Mesendoderm (in vitro differentiated cells): ENCODE measurements around the gene IMMP2L.

Source experiments
- DNase-seq: peaks from one replicate; pipeline ENCODE4 v3.0.0; 2013
- H2AK5ac ChIP-seq: 2 replicates; pipeline ENCODE4 v1.6.1; 2013; ENCODE audit warnings: low read length, inconsistent platforms
- H2BK120ac ChIP-seq: 2 replicates; pipeline ENCODE4 v1.6.1; 2013; ENCODE audit warnings: low read depth, mild to moderate bottlenecking, low read length, moderate library complexity, mixed read lengths
- H2BK15ac ChIP-seq: replicated peaks from 2 replicates; pipeline ENCODE4 v1.6.1; 2013; ENCODE audit warnings: low read depth, mild to moderate bottlenecking, moderate library complexity
- H2BK5ac ChIP-seq: 2 replicates; pipeline ENCODE4 v1.6.1; 2013; ENCODE audit warnings: low read length, inconsistent platforms
- H3K18ac ChIP-seq: 2 replicates; pipeline ENCODE4 v1.6.1; 2013; ENCODE audit warnings: mild to moderate bottlenecking, low read length, mixed read lengths
- H3K23ac ChIP-seq: one replicate; pipeline ENCODE4 v1.6.1; 2013; ENCODE audit warnings: low read length
- H3K27ac ChIP-seq: 2 replicates; pipeline ENCODE4 v1.5.1; 2013; ENCODE audit warnings: low read depth, mild to moderate bottlenecking, inconsistent platforms, low read length, moderate library complexity
- H3K27me3 ChIP-seq: 2 replicates; pipeline ENCODE4 v1.6.1; 2013; ENCODE audit warnings: low read length, control low read depth, mild to moderate bottlenecking, inconsistent platforms; ENCODE audit not compliant: insufficient read depth, poor library complexity
- H3K36me3 ChIP-seq: 2 replicates; pipeline ENCODE4 v1.6.1; 2013; ENCODE audit warnings: low read length, inconsistent platforms; ENCODE audit not compliant: control insufficient read depth, insufficient read depth
- H3K4ac ChIP-seq: one replicate; pipeline ENCODE4 v1.6.1; 2013; ENCODE audit warnings: low read depth, mild to moderate bottlenecking, low read length, moderate library complexity
- H3K4me1 ChIP-seq: 2 replicates; pipeline ENCODE4 v1.6.1; 2013; ENCODE audit warnings: low read depth, low read length, inconsistent platforms; ENCODE audit not compliant: control insufficient read depth
- H3K4me2 ChIP-seq: 2 replicates; pipeline ENCODE4 v1.6.1; 2013; ENCODE audit warnings: low read length
- H3K4me3 ChIP-seq: 2 replicates; pipeline ENCODE4 v1.5.1; 2013; ENCODE audit warnings: mild to moderate bottlenecking, low read length
- H3K56ac ChIP-seq: one replicate; pipeline ENCODE4 v1.6.1; 2013; ENCODE audit warnings: low read length
- H3K79me1 ChIP-seq: 2 replicates; pipeline ENCODE4 v1.6.1; 2013; ENCODE audit warnings: low read length, inconsistent platforms
- H3K79me2 ChIP-seq: 2 replicates; pipeline ENCODE4 v1.6.1; 2013; ENCODE audit warnings: mild to moderate bottlenecking, low read length; ENCODE audit not compliant: control insufficient read depth, insufficient read depth
- H3K9ac ChIP-seq: 2 replicates; pipeline ENCODE4 v1.6.1; 2013; ENCODE audit warnings: low read length, inconsistent platforms
- H4K5ac ChIP-seq: one replicate; pipeline ENCODE4 v1.6.1; 2013; ENCODE audit warnings: low read length
- H4K8ac ChIP-seq: one replicate; pipeline ENCODE4 v1.6.1; 2013; ENCODE audit warnings: low read depth, mild to moderate bottlenecking, control low read depth, low read length, moderate library complexity
- WGBS: extraction: QIAGEN DNeasy Blood & Tissue Kit; methylation state at CpG from one replicate; pipeline ENCODE4 v1.1.7; 2013; ENCODE audit warnings: low lambda C conversion rate, missing lambda C conversion rate; ENCODE audit not compliant: insufficient coverage; ENCODE audit errors: extremely low coverage; 5-methylcytosine and 5-hydroxymethylcytosine counted together

IMMP2L gene

GRCh38 chr7:111094419-111094818 lies 467.9 kb downstream of the IMMP2L start:
- no peak overlapping the region for H3K27ac ChIP-seq
- no peak overlapping the region for H3K4me3 ChIP-seq
- H3K23ac ChIP-seq, result no peak overlapping the region
- H2BK120ac ChIP-seq, result no peak overlapping the region
- no peak overlapping the region for H3K4ac ChIP-seq
- no peak overlapping the region for H3K4me2 ChIP-seq
- H4K8ac ChIP-seq, result no peak overlapping the region
- no peaks in the 10 kb centered on the region for H3K79me1 ChIP-seq
- H4K5ac ChIP-seq, result no peak overlapping the region
- H2BK15ac ChIP-seq, result no peak overlapping the region
- no peak overlapping the region for H2BK5ac ChIP-seq
- peaks cover 16% of the 10 kb centered on the region for H3K4me1 ChIP-seq
- no peak overlapping the region for H3K56ac ChIP-seq
- H3K9ac ChIP-seq, result no peak overlapping the region
- WGBS, result no CpG with 5 or more reads among the region's 1 CpG
- no peak overlapping the region for H3K18ac ChIP-seq
- DNase-seq, result no peak
- no peaks in the 10 kb centered on the region for H3K79me2 ChIP-seq
- no peak overlapping the region for H2AK5ac ChIP-seq
- H3K27me3 ChIP-seq, result no peaks in the 10 kb centered on the region
- H3K36me3 ChIP-seq, result no peaks in the 10 kb centered on the region

- no CpG with 5 or more reads among the region's 4 CpGs for WGBS
- peak overlapping the region; percentile 7 for H2BK15ac ChIP-seq
- H3K56ac ChIP-seq, result no peak overlapping the region
- H2BK120ac ChIP-seq, result no peak overlapping the region
- no peaks in the 10 kb centered on the region for H3K36me3 ChIP-seq
- H3K4ac ChIP-seq, result no peak overlapping the region
- H2BK5ac ChIP-seq, result no peak overlapping the region
- H3K4me3 ChIP-seq, result no peak overlapping the region
- no peak overlapping the region for H3K27ac ChIP-seq
- no peak overlapping the region for H3K9ac ChIP-seq
- H4K8ac ChIP-seq, result no peak overlapping the region
- H3K79me2 ChIP-seq, result no peaks in the 10 kb centered on the region
- no peak overlapping the region for H4K5ac ChIP-seq
- no peak overlapping the region for H3K18ac ChIP-seq
- H3K4me1 ChIP-seq, result peaks cover 16% of the 10 kb centered on the region
- DNase-seq, result no peak
- no peak overlapping the region for H3K4me2 ChIP-seq
- H3K27me3 ChIP-seq, result no peaks in the 10 kb centered on the region
- no peak overlapping the region for H2AK5ac ChIP-seq
- no peak overlapping the region for H3K23ac ChIP-seq
- no peaks in the 10 kb centered on the region for H3K79me1 ChIP-seq
Observed at GRCh38 chr7:111093496-111093895, 468.8 kb downstream of the IMMP2L start.

GRCh38 chr7:111092406-111093236 lies 469.7 kb downstream of the IMMP2L start:
- no peak overlapping the region for H2BK15ac ChIP-seq
- no peak for DNase-seq
- no peaks in the 10 kb centered on the region for H3K36me3 ChIP-seq
- no peak overlapping the region for H2BK5ac ChIP-seq
- no peak overlapping the region for H3K56ac ChIP-seq
- H2BK120ac ChIP-seq, result no peak overlapping the region
- peaks cover 16% of the 10 kb centered on the region for H3K4me1 ChIP-seq
- no peak overlapping the region for H3K4me3 ChIP-seq
- WGBS, result no CpG with 5 or more reads among the region's 2 CpGs
- H3K23ac ChIP-seq, result no peak overlapping the region
- H3K27me3 ChIP-seq, result no peaks in the 10 kb centered on the region
- no peak overlapping the region for H3K27ac ChIP-seq
- H3K79me1 ChIP-seq, result no peaks in the 10 kb centered on the region
- H4K8ac ChIP-seq, result no peak overlapping the region
- H3K4me2 ChIP-seq, result no peak overlapping the region
- no peak overlapping the region for H2AK5ac ChIP-seq
- H3K4ac ChIP-seq, result no peak overlapping the region
- H4K5ac ChIP-seq, result no peak overlapping the region
- no peaks in the 10 kb centered on the region for H3K79me2 ChIP-seq
- H3K18ac ChIP-seq, result no peak overlapping the region
- H3K9ac ChIP-seq, result no peak overlapping the region

- Histone ChIP-seq H3K9ac (peak overlapping the region; percentile 20), H4K5ac (no peak overlapping the region), H3K18ac (no peak overlapping the region), H2AK5ac (no peak overlapping the region), H2BK5ac (no peak overlapping the region), H4K8ac (peak overlapping the region; percentile 56), H3K79me2 (no peaks in the 10 kb centered on the region), H3K27me3 (no peaks in the 10 kb centered on the region), H3K4ac (no peak overlapping the region), H2BK15ac (no peak overlapping the region), H3K36me3 (no peaks in the 10 kb centered on the region), H3K4me2 (no peak overlapping the region), H3K4me3 (no peak overlapping the region), H3K23ac (no peak overlapping the region), H3K79me1 (no peaks in the 10 kb centered on the region), H3K56ac (no peak overlapping the region), H3K4me1 (peaks cover 16% of the 10 kb centered on the region), H2BK120ac (no peak overlapping the region), H3K27ac (no peak overlapping the region)
- no CpG with 5 or more reads among the region's 3 CpGs for WGBS
- DNase-seq, result peak; percentile 40
Observed at GRCh38 chr7:111091593-111092358, 470.5 kb downstream of the IMMP2L start.

- Histone ChIP-seq H3K56ac (no peak within 1 kb of the TSS), H3K18ac (peak within 1 kb of the TSS; percentile 45), H3K79me2 (no peaks in the 10 kb centered on the region), H3K36me3 (no peaks in the 10 kb centered on the region), H3K23ac (no peak within 1 kb of the TSS), H4K5ac (no peak within 1 kb of the TSS), H3K4me3 (no peak within 1 kb of the TSS), H3K27me3 (no peaks in the 10 kb centered on the region), H3K27ac (no peak within 1 kb of the TSS), H2BK15ac (no peak within 1 kb of the TSS), H2BK5ac (no peak within 1 kb of the TSS), H3K4me1 (peaks cover 16% of the 10 kb centered on the region), H3K4ac (no peak within 1 kb of the TSS), H3K4me2 (no peak within 1 kb of the TSS), H2BK120ac (no peak within 1 kb of the TSS), H3K9ac (peak within 1 kb of the TSS; percentile 20), H3K79me1 (no peaks in the 10 kb centered on the region), H4K8ac (peak within 1 kb of the TSS; percentile 56), H2AK5ac (no peak within 1 kb of the TSS)
- WGBS, result no CpG with 5 or more reads among the region's 6 CpGs
- DNase-seq, result no peak
Observed at GRCh38 chr7:111090846-111091245, 471.4 kb downstream of the IMMP2L start, which contains the start of gene LRRN3. Gene LRRN3, plus strand, starts transcription at chr7:111091127. Its CDS starts 31,646 bp downstream, at chr7:111122773.
